Measurements from ENCODE around the gene FAM181B. TPM values are rescaled to one million over a fixed set of nuclear protein-coding genes. Genes with fewer than 3 reads are reported as not detected.

FAM181B gene
- total and polyA plus RNA-seq, 11 donors, result 0.06 to 0.35 (median 0.10) TPM; not detected in 3

- ATAC-seq (no peak), DNase-seq (no peak)
- no peaks in the 10 kb centered on the region for H3K4me1 ChIP-seq
- H3K36me3 ChIP-seq, result no peaks in the 10 kb centered on the region
- 56 to 68% (median 59%) methylated on average over 2 of the region's 2 CpGs for WGBS, 4 donors
- TF ChIP-seq CTCF (IDR thresholded peaks at IDR 0.05) (no peak), POLR2A (IDR thresholded peaks at IDR 0.05) (no peak)
- no peak overlapping the region for H3K4me3 ChIP-seq
- intact Hi-C loops (cut with DNase I), result loop anchor here in 3 of 10 donors (10.0 kb wide), 3 partner anchors 559 to 1139 kb away; no protein-coding TSS in a partner anchor
- peaks cover 0 to 9% (median 3%) of the 10 kb centered on the region in 9 donors for H3K27me3 ChIP-seq
- no peak overlapping the region for H3K27ac ChIP-seq
- peaks cover 0 to 4% (median 0%) of the 10 kb centered on the region in 12 donors for H3K9me3 ChIP-seq
These were observed 47.5 kb downstream of the FAM181B start for GRCh38 chr11:82686211-82686610.

- Histone ChIP-seq H3K4me1 (no peaks in the 10 kb centered on the region), H3K27me3 (peaks cover 0 to 9% (median 3%) of the 10 kb centered on the region in 9 donors), H3K4me3 (no peak overlapping the region), H3K36me3 (no peaks in the 10 kb centered on the region), H3K9me3 (peaks cover 0 to 4% (median 0%) of the 10 kb centered on the region in 12 donors), H3K27ac (no peak overlapping the region)
- DNase-seq (no peak), ATAC-seq (no peak)
- 77 to 86% (median 80%) methylated on average over 5 of the region's 5 CpGs for WGBS, 4 donors
- TF ChIP-seq POLR2A (IDR thresholded peaks at IDR 0.05) (no peak), CTCF (IDR thresholded peaks at IDR 0.05) (no peak)
- intact Hi-C loops (cut with DNase I), result loop anchor here in 3 of 10 donors (10.0 kb wide), 3 partner anchors 562 to 1142 kb away; no protein-coding TSS in a partner anchor
These were observed 50.6 kb downstream of the FAM181B start for GRCh38 chr11:82683029-82683428.

- H3K27ac ChIP-seq, result no peak overlapping the region
- no peaks in the 10 kb centered on the region for H3K36me3 ChIP-seq
- H3K4me3 ChIP-seq, result no peak overlapping the region
- intact Hi-C loops (cut with DNase I), result loop anchor here in 3 of 10 donors (10.0 kb wide), 3 partner anchors 563 to 1143 kb away; no protein-coding TSS in a partner anchor
- H3K4me1 ChIP-seq, result no peaks in the 10 kb centered on the region
- peak in 2 of 5 donors; percentile 12 to 19 for DNase-seq
- H3K27me3 ChIP-seq, result peaks cover 0 to 9% (median 3%) of the 10 kb centered on the region in 9 donors
- peak in 3 of 4 donors; percentile 79 to 87 (median 85) for ATAC-seq
- H3K9me3 ChIP-seq, result peaks cover 0 to 4% (median 0%) of the 10 kb centered on the region in 12 donors
- peak; percentile 44 to 70 (median 59) for TF ChIP-seq CTCF (IDR thresholded peaks at IDR 0.05)
- TF ChIP-seq POLR2A (IDR thresholded peaks at IDR 0.05), result no peak
- WGBS, 4 donors, result 19 to 21% (median 20%) methylated on average over 6 of the region's 6 CpGs
These were observed 51.5 kb downstream of the FAM181B start for GRCh38 chr11:82682003-82682751.

- TF ChIP-seq CTCF (IDR thresholded peaks at IDR 0.05), result no peak
- TF ChIP-seq POLR2A (IDR thresholded peaks at IDR 0.05), result no peak
- no peak overlapping the region for H3K4me3 ChIP-seq
- intact Hi-C loops (cut with DNase I), result loop anchor here in 3 of 10 donors (10.0 kb wide), 3 partner anchors 565 to 1145 kb away; no protein-coding TSS in a partner anchor
- H3K36me3 ChIP-seq, result no peaks in the 10 kb centered on the region
- no peaks in the 10 kb centered on the region for H3K4me1 ChIP-seq
- no peak for DNase-seq
- H3K27me3 ChIP-seq, result peaks cover 0 to 9% (median 0%) of the 10 kb centered on the region in 9 donors
- peaks cover 0 to 4% (median 0%) of the 10 kb centered on the region in 12 donors for H3K9me3 ChIP-seq
- ATAC-seq, result no peak
- 62 to 86% (median 84%) methylated on average over 1 of the region's 1 CpG for WGBS, 4 donors
- no peak overlapping the region for H3K27ac ChIP-seq
These were observed 53.4 kb downstream of the FAM181B start for GRCh38 chr11:82680252-82680651.

All from heart left ventricle (tissue), 16 donors.